GM08714 (cell line): ENCODE measurements around the gene SPATS2.
A peak's percentile ranks its signal among the peaks of the same experiment; 100 is the strongest.

Experiments
- H3K4me3 ChIP-seq: fragments of 200-500 bp; sonication (Bioruptor generic); 2 replicates; pipeline ENCODE4 v1.5.1; 2014; ENCODE audit warnings: mild to moderate bottlenecking, low read length, inconsistent platforms
- ZNF274 ChIP-seq: IDR thresholded peaks from 2 replicates; pipeline ENCODE4 v1.6.1; 2012; ENCODE audit warnings: mild to moderate bottlenecking, low read depth, low read length

SPATS2 gene

GRCh38 chr12:49565406-49566265 is 198.4 kb downstream of the SPATS2 start:
- no peak overlapping the region for H3K4me3 ChIP-seq
- TF ChIP-seq ZNF274 = no peak

DNA sequence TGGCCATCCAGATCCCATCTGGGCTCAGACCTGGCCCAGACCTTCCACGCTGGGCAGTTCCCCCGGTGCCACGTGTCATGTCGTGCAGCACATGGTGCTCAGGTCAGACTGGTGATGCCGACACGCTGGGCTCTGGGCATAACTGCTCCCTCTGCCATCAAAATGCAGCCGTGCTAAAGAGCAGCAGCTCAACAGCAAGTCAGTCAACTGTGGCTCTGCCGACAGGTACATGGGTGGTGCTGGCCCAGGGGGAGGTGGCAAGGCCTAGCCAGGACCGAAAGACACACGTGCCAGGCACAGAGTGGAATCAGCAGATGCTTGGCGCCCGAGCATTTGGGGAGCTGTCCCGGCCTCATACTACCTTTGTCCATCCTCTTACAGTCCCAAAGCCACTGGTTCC is 199.1 kb downstream of the SPATS2 start:
- no peak overlapping the region; the same call in 1 of the 2 replicates for H3K4me3 ChIP-seq
- no peak for TF ChIP-seq ZNF274

DNA sequence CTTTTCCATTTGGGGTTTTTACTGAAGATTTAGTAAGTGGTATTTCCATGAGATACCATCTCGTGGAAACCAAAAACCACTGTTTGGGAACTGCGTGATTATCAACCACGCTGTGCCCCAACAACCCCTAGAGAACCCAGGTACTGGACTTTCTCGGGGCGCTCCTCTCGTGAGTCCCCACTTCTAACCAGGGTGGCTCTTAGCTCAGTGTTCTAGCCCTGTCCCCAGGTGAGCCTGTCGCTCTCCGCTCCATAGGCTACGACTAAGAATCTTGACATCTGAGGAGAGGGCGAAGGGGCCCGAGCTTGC is 200.0 kb downstream of the SPATS2 start:
- TF ChIP-seq ZNF274 = no peak
- H3K4me3 ChIP-seq = peak overlapping the region; percentile 86

DNA sequence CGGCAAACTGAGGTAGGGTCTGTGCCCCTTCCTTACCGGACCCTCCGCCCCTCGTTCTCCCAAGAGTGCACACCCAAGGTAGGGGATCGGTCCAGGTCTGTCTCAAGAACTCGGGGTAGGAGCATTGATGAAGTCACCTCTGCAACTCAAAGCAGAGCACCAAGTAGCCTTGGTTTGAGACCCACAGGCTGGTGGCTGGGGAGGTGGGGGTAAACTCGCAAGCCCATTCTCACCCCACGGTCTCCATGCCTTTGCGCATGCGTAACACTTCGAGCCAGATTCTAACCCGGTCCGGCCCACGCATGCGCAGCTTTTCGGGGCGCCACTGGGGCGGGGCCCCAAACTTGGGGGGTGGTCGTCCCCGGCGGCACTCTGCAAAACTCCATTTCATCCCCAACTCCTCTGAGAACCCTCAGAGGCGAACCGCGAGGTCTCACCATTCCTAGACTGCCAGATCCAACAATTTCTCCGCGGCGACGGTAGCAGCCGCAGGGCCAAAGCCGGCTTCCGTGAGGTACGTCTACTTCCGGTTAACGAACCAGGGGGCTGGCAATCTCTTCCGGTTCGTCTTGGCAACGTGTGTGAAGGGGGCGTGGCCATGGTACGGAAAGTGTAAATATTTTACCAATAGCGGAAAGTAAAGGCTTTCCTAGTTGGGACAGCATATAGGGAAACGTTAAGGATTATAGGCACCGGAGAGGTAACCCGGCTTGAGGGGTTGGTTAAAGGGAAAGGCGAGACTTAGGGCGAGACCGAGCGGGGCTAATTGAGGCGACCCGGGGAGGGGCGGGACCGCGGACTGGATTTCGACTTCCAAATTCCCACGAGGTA is 200.6 kb downstream of the SPATS2 start, which contains the start of gene MCRS1:
Gene MCRS1, minus strand, starts transcription at position 532 of the 831 bp plus-strand sequence. CDS start 1,411 bp downstream, outside the sequence.
- peak within 1 kb of the TSS; percentile 86 for H3K4me3 ChIP-seq
- no peak for TF ChIP-seq ZNF274

DNA sequence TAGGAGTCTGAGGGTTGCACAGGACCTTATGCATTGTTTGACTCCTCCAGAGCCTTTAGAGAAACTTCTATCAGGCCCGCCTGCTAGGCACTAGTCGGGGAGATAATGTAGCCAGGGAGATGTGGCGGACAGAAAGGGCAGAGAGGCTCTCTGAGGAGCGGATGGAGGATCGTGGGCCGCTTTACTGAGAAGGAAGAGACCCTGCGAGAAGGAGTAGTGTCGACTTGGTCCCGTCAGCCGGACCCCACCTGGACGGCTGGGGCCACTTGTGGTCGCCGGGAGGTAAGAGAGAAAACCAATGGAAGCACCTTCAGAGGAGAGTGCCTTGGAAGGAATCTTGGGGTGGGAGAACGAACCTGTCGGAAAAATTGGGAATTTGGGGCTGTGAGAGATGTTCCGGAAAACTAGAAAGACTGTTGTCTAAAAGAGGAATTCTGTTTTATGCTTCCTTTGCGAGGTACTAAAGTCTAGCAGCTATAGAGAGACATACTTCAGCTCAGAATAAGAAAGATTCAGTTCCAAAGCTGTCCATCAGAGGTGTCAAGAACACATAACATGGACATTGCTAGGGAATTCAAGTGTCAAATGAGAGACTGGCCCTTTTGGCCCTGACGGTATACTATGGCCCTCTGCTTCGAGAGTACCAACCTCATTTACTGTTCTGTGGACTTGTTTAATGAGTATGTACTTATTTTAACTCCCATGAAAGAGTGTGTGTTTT is 201.3 kb downstream of the SPATS2 start:
- TF ChIP-seq ZNF274 = no peak
- H3K4me3 ChIP-seq = peak overlapping the region; percentile 86
